Dermis blood vessel endothelial cell (primary cell): Measurements from ENCODE around the gene SCUBE1. TPM values are rescaled to one million over a fixed set of nuclear protein-coding genes. Genes with fewer than 3 reads are reported as not detected.
A peak's percentile ranks its signal among the peaks of the same experiment; 100 is the strongest.

Experiments used
- DNase-seq: peaks from one replicate; pipeline ENCODE4 v3.0.0; 2010
- total RNA-seq: library from RNA; depleted of rRNA; stranded (reverse); fragments of >200 nt; gene quantifications from 2 replicates; pipeline ENCODE4 v1.2.3, GENCODE V29; 2014

SCUBE1 gene
- total RNA-seq, 1 donor from 2014 or later = not detected

- no peak for DNase-seq
Observed at GRCh38 chr22:43235445-43236409, 107.4 kb downstream of the SCUBE1 start.

GRCh38 chr22:43234264-43234988 is 108.7 kb downstream of the SCUBE1 start:
- no peak for DNase-seq

- DNase-seq = no peak
Observed at GRCh38 chr22:43233529-43233928, 109.6 kb downstream of the SCUBE1 start.

GRCh38 chr22:43232445-43232844 is 110.7 kb downstream of the SCUBE1 start:
- no peak for DNase-seq

- DNase-seq = no peak
Observed at GRCh38 chr22:43231724-43232034, 111.5 kb downstream of the SCUBE1 start.

- peak; percentile 74 for DNase-seq
Observed at GRCh38 chr22:43230971-43231723, 112.0 kb downstream of the SCUBE1 start.

GRCh38 chr22:43230571-43230970 is 112.6 kb downstream of the SCUBE1 start:
- DNase-seq = no peak

- DNase-seq = no peak
Observed at GRCh38 chr22:43228863-43229262, 114.3 kb downstream of the SCUBE1 start.

GRCh38 chr22:43228330-43228729 is 114.8 kb downstream of the SCUBE1 start:
- DNase-seq = peak; percentile 72

- DNase-seq = no peak
Observed at GRCh38 chr22:43227239-43227630, 115.9 kb downstream of the SCUBE1 start.

- DNase-seq = no peak
Observed at GRCh38 chr22:43226377-43227238, 116.6 kb downstream of the SCUBE1 start.

GRCh38 chr22:43225609-43226008 is 117.6 kb downstream of the SCUBE1 start:
- DNase-seq = no peak

GRCh38 chr22:43222987-43223386 is 120.2 kb downstream of the SCUBE1 start:
- DNase-seq = no peak

- DNase-seq = peak; percentile 6
Observed at GRCh38 chr22:43222262-43222661, 120.9 kb downstream of the SCUBE1 start.

GRCh38 chr22:43220625-43221380 is 122.4 kb downstream of the SCUBE1 start:
- no peak for DNase-seq

GRCh38 chr22:43218786-43219185 is 124.4 kb downstream of the SCUBE1 start:
- DNase-seq = no peak

GRCh38 chr22:43217285-43218030 is 125.7 kb downstream of the SCUBE1 start:
- no peak for DNase-seq

- DNase-seq = no peak
Observed at GRCh38 chr22:43216738-43217137, 126.4 kb downstream of the SCUBE1 start.

GRCh38 chr22:43213962-43214361 is 129.2 kb downstream of the SCUBE1 start:
- DNase-seq = no peak

- no peak for DNase-seq
Observed at GRCh38 chr22:43213051-43213450, 130.1 kb downstream of the SCUBE1 start.
